ENCODE data around the gene ZNF552.
"Not testable (repeated sequence)": the region's sequence is repeated elsewhere in the genome, so short reads cannot be mapped to it uniquely, and the experiment has no call there.

- TF ChIP-seq SUZ12 (IDR thresholded peaks at IDR 0.05; ENCODE audit: extremely low read depth, insufficient read depth, insufficient read length); YY1 (IDR thresholded peaks at IDR 0.05; ENCODE audit: insufficient read depth, insufficient read length): not testable (repeated sequence)
Observed at GRCh38 chr19:57847164-57847563, 32.5 kb upstream of the ZNF552 start.

Data from NT2/D1 (cell line).